ENCODE results near the gene LTB.

Gene LTB

DNA sequence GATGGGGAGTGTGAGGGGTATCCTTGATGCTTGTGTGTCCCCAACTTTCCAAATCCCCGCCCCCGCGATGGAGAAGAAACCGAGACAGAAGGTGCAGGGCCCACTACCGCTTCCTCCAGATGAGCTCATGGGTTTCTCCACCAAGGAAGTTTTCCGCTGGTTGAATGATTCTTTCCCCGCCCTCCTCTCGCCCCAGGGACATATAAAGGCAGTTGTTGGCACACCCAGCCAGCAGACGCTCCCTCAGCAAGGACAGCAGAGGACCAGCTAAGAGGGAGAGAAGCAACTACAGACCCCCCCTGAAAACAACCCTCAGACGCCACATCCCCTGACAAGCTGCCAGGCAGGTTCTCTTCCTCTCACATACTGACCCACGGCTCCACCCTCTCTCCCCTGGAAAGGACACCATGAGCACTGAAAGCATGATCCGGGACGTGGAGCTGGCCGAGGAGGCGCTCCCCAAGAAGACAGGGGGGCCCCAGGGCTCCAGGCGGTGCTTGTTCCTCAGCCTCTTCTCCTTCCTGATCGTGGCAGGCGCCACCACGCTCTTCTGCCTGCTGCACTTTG is 6.8 kb downstream of the LTB start, which contains the start of gene TNF:
Gene TNF, plus strand, starts transcription at position 231 of the 567 bp plus-strand sequence. Its CDS starts 177 bp downstream, at position 408.
- DNase-seq, result no peak

DNA sequence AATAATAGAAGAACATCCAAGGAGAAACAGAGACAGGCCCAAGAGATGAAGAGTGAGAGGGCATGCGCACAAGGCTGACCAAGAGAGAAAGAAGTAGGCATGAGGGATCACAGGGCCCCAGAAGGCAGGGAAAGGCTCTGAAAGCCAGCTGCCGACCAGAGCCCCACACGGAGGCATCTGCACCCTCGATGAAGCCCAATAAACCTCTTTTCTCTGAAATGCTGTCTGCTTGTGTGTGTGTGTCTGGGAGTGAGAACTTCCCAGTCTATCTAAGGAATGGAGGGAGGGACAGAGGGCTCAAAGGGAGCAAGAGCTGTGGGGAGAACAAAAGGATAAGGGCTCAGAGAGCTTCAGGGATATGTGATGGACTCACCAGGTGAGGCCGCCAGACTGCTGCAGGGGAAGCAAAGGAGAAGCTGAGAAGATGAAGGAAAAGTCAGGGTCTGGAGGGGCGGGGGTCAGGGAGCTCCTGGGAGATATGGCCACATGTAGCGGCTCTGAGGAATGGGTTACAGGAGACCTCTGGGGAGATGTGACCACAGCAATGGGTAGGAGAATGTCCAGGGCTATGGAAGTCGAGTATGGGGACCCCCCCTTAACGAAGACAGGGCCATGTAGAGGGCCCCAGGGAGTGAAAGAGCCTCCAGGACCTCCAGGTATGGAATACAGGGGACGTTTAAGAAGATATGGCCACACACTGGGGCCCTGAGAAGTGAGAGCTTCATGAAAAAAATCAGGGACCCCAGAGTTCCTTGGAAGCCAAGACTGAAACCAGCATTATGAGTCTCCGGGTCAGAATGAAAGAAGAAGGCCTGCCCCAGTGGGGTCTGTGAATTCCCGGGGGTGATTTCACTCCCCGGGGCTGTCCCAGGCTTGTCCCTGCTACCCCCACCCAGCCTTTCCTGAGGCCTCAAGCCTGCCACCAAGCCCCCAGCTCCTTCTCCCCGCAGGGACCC is 7.8 kb downstream of the LTB start:
- no peak for DNase-seq

DNA sequence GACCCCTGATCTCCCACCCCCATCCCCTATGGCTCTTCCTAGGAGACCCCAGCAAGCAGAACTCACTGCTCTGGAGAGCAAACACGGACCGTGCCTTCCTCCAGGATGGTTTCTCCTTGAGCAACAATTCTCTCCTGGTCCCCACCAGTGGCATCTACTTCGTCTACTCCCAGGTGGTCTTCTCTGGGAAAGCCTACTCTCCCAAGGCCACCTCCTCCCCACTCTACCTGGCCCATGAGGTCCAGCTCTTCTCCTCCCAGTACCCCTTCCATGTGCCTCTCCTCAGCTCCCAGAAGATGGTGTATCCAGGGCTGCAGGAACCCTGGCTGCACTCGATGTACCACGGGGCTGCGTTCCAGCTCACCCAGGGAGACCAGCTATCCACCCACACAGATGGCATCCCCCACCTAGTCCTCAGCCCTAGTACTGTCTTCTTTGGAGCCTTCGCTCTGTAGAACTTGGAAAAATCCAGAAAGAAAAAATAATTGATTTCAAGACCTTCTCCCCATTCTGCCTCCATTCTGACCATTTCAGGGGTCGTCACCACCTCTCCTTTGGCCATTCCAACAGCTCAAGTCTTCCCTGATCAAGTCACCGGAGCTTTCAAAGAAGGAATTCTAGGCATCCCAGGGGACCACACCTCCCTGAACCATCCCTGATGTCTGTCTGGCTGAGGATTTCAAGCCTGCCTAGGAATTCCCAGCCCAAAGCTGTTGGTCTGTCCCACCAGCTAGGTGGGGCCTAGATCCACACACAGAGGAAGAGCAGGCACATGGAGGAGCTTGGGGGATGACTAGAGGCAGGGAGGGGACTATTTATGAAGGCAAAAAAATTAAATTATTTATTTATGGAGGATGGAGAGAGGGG is 8.8 kb downstream of the LTB start:
- no peak for DNase-seq

DNA sequence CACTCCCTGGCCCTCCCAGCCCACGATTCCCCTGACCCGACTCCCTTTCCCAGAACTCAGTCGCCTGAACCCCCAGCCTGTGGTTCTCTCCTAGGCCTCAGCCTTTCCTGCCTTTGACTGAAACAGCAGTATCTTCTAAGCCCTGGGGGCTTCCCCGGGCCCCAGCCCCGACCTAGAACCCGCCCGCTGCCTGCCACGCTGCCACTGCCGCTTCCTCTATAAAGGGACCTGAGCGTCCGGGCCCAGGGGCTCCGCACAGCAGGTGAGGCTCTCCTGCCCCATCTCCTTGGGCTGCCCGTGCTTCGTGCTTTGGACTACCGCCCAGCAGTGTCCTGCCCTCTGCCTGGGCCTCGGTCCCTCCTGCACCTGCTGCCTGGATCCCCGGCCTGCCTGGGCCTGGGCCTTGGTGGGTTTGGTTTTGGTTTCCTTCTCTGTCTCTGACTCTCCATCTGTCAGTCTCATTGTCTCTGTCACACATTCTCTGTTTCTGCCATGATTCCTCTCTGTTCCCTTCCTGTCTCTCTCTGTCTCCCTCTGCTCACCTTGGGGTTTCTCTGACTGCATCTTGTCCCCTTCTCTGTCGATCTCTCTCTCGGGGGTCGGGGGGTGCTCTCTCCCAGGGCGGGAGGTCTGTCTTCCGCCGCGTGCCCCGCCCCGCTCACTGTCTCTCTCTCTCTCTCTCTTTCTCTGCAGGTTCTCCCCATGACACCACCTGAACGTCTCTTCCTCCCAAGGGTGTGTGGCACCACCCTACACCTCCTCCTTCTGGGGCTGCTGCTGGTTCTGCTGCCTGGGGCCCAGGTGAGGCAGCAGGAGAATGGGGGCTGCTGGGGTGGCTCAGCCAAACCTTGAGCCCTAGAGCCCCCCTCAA is 9.9 kb downstream of the LTB start, which contains the start of gene LTA:
Gene LTA, plus strand, starts transcription at position 249 of the 871 bp plus-strand sequence. Its CDS starts 454 bp downstream, at position 703.
- no peak for DNase-seq

DNA sequence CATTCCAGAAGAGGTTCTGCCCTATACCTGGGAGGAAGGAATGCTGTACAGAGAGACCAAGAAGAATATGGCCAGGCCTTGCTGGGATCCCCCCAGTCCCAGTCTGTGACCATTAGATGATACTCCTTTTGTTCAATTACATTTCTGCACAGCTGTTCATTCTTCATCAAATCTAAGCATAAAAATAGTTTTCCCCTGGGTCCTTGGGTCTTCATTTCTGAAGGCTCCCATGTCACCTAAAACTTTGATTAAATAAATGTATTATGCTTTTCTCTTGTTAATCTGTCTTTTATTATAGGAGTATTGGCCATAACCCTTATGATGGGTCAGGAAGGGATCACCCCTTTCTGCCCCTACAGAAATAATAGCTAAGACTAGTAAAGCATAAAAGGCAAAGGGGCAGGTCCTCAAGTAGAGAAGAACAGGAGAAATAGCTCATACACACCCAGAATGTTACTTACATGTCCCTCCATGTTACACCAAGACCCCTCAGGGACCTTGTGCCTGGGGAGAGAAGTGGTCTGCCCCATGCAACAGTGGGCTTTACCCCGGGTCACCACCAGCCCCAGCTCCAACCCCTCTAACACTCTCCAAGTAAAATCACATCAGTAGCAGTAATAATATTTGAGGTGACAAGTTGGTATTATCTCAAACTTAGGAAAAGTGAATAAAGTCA is 12.2 kb downstream of the LTB start:
- no peak for DNase-seq

DNA sequence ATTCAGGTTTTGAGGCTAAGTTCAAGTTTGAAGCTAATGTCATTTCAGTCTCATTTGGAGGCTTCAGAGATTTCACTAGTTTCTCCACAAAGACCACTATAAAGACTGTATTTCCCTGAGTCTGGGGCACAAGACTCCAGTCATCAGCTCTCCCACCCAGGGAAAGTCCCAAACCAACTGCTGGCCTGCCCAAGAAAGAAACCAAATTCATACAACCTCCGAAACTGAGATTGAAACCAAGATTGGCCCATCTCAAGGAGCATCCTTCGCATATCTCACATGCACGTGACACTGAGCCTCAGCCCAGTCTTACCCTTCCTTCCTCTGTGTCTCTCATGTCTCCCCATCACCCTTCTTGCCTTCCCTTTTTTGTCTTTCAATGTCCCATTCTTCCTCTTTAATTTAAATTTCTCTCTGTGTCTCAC is 13.7 kb downstream of the LTB start:
- no peak for DNase-seq

DNA sequence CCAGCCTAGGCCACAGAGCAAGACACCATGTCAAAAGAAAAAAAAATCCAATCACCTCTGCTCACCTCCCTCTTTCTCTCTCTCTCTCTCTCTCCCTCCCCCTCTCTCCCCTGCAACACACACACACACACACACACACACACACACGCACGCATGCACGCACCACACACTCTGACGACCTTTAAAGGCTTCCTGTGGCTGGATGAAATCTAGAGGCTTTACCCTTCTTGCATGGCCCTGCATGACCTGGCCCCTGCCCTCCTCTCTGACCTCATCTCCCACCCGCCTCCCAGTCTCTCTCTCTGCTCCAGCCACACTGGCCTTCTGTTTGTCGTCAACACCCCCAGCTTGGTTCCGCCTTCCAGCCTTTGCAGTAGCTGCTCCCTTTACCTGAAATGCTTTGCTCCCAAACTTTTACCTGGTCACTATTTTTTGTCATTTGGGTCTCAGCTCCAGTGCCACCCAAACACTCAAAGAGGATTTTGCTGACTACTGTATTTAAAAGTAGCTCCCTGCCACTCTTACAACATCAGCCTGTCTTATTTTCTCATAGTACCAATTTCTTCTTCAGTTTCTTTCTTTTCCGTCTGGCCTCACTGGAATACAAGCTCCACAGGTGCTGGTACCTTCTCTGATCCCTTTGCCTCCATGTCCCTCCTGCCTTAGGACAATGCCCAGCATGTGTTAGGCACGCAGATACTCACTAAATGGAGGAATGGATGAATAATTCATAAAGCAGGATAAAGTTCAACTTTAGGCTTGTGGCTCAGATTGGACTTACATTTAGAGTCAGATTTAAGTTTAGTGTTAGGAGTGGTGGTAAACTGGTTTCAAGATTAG is 14.5 kb downstream of the LTB start:
- DNase-seq, result no peak

DNA sequence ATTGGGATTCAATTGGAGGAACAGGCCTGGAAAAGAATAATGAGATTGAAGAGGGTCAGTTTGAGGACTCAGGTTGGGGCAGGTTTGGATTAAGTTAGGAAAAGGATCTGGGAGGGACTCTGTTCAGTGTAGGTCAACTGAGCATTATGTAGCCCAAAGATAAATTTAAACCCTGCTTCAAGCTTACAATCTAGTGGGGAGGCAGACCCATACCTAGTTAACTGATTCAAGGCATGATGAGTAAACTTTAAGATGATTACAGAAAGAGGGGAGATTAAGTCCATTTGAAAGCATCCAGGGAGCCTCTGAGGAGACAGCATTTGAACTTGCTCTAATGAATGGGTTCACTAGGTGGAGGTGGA is 21.5 kb downstream of the LTB start:
- no peak for DNase-seq

DNA sequence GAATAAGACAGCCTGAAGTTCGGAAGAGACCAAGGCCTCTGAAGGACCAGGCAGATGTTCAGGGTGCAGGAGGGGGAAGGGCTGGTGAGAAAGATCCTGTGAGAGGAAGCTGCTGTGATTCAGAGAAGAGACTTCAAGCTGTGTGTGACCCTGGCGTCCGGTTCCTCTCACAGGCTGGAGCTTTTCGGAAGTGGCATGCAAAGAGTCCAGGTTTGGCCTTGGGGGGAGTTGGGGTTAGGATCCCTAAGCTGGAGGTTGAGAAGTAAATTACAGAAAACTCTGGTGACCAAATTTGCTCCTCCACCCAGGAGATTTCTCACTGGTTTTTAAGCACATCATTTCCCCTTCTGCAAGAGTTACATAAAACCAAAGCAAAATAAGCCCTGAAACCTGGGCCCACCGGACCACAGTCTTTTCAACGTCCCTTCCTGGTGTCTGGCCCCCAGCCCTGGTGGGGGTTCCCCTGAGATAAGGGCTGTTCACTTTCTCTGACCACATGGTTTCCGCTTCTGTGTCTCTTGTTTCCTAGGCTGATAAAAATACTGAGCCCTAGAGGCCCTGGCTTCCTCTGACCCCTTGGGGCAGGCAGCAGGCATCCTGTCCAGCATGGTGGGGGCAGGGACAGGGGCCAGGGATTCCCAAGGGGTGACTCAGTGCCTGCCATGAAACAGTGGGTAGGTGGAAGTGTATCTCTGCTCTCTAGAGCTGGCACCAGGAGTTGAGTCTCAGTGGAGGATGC is 22.1 kb downstream of the LTB start:
- DNase-seq, result peak; percentile 15 to 31

DNA sequence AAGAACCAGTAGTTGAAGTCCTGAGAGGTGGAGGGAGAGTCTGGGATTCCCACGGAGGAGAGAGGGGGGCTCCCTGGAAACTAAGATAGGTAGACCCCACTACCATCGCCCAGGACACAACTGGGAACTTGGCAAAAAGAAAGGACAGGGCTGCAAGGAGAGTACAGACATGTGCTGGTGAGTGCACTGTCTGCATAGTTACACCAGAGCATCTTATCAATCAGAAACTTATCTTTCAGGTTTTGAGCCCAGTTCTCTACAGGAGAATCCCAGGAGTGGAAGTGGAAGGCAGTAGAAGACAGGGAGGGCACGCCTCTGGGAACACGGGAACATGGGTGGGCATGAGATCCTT is 22.6 kb downstream of the LTB start:
- no peak for DNase-seq

DNA sequence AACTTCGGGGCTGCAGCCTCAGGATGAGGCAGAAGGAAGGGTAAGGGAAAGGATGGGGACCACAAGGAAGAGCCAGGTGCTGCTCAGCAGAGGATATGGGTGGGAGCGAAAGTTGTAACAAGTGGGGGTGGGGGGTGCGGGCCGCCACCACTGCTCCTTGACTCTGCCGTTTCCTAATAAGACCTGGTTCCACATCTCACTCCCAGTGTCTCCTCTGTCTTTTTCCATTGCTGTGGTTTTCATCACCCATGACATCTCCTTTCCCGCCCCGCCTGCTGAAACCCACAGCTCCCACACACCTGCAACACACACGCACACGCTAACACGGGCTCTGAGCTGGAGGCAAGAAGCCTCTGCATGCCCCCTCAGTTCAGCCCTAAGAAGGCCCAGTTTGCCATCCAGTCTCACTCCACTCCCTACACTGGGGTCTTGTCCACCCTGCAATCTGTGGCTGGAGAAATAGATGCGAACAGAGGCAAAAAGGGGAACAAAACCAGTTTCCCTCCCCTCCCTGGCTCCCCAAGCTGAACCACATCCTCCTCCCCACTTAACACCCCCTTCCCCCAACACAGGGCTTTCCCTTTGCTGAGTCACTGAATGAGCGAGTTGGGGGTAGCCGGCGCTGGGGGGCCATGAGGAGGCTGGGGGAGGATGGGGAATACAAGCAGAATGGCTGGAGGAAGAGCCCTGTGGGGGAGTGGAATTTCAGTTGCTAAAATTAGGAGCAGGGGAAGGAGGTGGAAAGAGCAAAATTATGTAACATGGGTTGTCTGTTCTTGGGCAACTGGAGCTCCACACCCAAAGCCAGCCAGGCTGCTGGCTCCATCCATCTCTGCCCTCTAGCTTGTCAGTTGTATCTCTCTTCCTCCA is 23.4 kb downstream of the LTB start:
- peak in 1 of 2 donors; percentile 68 for DNase-seq

DNA sequence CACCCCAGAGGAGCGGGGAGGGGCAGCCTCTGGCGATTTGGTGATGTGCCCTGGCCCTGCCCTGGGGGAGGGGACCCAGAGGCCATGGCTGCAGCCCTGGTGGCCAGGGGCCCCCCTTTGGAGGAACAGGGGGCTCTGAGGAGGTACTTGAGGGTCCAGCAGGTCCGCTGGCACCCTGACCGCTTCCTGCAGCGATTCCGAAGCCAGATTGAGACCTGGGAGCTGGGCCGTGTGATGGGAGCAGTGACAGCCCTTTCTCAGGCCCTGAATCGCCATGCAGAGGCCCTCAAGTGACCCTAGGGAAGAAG is 24.0 kb downstream of the LTB start:
- DNase-seq, result no peak

DNA sequence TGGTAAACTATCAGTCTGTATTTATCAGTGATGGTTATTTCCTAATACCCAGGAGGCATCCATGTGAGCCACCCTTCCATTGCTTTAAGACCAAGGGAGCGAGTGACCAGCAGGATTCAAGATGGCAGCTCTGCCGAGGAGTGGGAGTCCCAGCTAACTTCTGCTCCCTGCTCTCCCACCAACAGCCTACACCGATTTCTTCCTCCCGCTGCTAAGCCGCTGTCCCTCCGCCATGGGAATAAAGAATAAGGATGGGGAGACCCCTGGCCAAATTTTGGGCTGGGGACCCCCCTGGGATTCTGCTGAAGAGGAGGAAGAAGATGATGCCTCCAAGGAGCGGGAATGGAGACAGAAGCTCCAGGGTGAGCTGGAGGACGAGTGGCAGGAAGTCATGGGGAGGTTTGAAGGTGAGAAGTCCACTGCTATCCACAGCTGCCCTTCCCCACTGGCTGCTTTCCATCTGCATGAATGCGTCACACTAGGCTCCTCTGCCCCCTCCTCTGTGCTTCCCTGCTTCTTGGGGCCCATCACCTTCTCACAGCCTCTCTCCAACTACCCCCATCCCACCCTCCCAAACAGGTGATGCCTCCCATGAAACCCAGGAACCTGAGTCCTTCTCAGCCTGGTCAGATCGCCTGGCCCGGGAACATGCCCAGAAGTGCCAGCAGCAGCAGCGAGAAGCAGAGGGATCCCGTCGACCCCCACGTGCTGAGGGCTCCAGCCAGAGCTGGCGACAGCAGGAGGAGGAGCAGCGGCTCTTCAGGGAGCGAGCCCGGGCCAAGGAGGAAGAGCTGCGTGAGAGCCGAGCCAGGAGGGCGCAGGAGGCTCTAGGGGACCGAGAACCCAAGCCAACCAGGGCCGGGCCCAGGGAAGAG is 24.5 kb downstream of the LTB start:
- DNase-seq, result no peak

DNA sequence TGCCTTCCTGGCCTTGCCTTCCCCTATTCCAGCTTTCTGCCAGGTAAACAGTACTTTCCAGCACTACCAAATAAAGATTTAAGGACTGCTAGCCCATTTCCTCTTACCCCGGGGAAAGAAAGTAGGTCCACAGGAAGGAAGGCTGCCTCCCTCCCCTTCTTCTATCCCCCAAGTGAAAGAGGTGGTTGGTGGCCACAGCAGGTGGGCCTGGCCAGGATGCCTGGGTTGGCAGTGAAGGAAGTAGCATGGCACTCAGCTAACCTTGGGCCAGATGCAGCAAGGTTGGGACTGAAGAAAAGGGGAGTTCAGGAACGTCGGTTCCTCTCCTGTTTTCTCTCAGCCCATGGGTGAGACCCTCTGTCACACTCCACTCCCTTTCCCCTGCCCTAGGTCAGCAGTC is 25.9 kb downstream of the LTB start:
- DNase-seq, result no peak

DNA sequence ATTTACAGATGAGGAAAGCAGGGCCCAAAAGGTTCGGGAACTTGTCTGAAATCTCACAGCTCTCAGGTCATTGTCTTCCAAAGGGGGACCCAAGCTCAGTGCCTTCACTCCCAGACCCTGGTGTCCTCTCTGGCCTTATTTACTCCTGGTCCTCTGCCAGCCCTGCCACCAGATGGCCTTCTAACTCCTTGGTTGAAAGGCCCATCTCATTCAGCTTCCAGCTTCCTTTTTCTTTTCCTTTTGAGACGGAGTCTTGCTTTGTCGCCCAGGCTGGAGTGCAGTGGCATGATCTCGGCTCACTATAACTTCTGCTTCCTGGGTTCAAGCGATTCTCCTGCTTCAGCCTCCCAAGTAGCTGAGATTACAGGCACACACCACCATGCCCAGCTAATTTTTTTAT is 30.9 kb downstream of the LTB start:
- DNase-seq, result peak in 1 of 2 donors; percentile 29

DNA sequence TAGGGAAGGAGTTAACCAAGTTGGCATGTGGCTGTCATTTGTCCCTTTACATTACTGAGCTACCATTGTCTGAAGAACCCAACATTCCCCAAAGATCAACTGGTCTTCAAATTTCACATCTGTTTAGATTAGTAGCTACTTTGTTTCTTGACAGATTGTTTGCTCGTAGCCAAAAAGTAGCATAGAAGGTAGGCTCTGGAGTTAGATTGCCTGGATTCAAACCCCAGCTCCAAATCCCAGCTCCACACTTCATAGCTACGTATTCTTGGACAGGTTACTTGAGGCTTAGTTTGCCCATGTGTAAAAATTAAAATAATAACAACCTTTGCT is 33.7 kb downstream of the LTB start:
- no peak for DNase-seq

DNA sequence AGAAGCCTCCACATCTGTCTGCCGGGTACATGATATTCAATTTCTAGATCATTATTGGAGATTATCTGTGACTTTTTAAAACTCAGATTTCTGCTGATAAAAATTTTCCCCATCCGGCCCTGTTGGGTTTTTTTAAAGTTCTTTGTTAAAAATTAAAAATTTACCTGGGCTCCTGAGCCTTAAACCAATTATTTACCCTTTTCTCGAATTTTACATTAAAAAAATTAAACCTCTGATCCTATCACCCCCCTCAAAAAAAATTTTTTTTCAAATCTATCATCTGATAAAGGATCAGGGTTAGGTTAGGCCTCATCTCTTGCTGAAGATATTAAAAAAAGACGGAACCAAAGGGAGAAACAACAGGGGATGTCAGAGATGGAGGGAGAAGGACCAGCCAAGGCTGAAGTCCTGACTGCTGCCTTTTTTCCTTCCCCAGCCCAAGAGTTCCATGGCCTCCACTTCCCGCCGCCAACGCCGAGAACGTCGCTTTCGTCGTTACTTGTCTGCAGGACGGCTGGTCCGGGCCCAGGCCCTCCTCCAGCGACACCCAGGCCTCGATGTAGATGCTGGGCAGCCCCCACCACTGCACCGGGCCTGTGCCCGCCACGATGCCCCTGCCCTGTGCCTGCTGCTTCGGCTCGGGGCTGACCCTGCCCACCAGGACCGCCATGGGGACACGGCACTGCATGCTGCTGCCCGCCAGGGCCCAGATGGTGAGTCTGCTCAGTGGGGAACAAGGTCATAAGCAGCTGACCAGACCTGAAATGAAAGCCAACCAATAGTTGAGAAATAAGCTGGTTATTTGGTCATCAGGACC is 34.3 kb downstream of the LTB start:
- no peak for DNase-seq
